H1 (cell line): Measurements from ENCODE around the gene THOP1. TPM values are rescaled to one million over a fixed set of nuclear protein-coding genes. Genes with fewer than 3 reads are reported as not detected.

Source experiments
- polyA plus RNA-seq, 7 experiments: library from polyadenylated mRNA; depleted of rRNA in 3 of 7; stranded (reverse) in 5 of 7; unstranded in 2 of 7; fragments of >200 nt in 5 of 7; fragments of 200-250 nt in 2 of 7; gene quantifications; 1 replicate in 5 of 7; 2 replicates in 1 of 7; 4 replicates in 1 of 7; pipeline versions ENCODE4 v1.2.1 to v1.2.3, GENCODE V29; 2011 to 2013; ENCODE audit warnings: missing spikeins in 2 of 7, mixed read lengths in 2 of 7
- total RNA-seq: library from RNA; stranded (reverse); fragmentation: NEBNext Ultra II Directional; extraction: Animal tissue kit (Norgen Biotek cat#: 25700); gene quantifications from 2 replicates; pipeline ENCODE4 v1.2.1, GENCODE V29; 2021
- TF ChIP-seq, protein P1 (sequence below): fragments of 300-600 bp; sonication (generic); IDR thresholded peaks from 2 replicates; pipeline ENCODE4 v1.7.1; 2012; ENCODE audit warnings: low read length, moderate library complexity, mild to moderate bottlenecking, inconsistent platforms; ENCODE audit not compliant: insufficient replicate concordance

Gene THOP1
- total and polyA plus RNA-seq, 2 of the 8 experiments (the other 6 are each of a cell fraction or from before 2014, with no cell fraction given): 136 to 159 TPM

- TF ChIP-seq, protein P1, sequence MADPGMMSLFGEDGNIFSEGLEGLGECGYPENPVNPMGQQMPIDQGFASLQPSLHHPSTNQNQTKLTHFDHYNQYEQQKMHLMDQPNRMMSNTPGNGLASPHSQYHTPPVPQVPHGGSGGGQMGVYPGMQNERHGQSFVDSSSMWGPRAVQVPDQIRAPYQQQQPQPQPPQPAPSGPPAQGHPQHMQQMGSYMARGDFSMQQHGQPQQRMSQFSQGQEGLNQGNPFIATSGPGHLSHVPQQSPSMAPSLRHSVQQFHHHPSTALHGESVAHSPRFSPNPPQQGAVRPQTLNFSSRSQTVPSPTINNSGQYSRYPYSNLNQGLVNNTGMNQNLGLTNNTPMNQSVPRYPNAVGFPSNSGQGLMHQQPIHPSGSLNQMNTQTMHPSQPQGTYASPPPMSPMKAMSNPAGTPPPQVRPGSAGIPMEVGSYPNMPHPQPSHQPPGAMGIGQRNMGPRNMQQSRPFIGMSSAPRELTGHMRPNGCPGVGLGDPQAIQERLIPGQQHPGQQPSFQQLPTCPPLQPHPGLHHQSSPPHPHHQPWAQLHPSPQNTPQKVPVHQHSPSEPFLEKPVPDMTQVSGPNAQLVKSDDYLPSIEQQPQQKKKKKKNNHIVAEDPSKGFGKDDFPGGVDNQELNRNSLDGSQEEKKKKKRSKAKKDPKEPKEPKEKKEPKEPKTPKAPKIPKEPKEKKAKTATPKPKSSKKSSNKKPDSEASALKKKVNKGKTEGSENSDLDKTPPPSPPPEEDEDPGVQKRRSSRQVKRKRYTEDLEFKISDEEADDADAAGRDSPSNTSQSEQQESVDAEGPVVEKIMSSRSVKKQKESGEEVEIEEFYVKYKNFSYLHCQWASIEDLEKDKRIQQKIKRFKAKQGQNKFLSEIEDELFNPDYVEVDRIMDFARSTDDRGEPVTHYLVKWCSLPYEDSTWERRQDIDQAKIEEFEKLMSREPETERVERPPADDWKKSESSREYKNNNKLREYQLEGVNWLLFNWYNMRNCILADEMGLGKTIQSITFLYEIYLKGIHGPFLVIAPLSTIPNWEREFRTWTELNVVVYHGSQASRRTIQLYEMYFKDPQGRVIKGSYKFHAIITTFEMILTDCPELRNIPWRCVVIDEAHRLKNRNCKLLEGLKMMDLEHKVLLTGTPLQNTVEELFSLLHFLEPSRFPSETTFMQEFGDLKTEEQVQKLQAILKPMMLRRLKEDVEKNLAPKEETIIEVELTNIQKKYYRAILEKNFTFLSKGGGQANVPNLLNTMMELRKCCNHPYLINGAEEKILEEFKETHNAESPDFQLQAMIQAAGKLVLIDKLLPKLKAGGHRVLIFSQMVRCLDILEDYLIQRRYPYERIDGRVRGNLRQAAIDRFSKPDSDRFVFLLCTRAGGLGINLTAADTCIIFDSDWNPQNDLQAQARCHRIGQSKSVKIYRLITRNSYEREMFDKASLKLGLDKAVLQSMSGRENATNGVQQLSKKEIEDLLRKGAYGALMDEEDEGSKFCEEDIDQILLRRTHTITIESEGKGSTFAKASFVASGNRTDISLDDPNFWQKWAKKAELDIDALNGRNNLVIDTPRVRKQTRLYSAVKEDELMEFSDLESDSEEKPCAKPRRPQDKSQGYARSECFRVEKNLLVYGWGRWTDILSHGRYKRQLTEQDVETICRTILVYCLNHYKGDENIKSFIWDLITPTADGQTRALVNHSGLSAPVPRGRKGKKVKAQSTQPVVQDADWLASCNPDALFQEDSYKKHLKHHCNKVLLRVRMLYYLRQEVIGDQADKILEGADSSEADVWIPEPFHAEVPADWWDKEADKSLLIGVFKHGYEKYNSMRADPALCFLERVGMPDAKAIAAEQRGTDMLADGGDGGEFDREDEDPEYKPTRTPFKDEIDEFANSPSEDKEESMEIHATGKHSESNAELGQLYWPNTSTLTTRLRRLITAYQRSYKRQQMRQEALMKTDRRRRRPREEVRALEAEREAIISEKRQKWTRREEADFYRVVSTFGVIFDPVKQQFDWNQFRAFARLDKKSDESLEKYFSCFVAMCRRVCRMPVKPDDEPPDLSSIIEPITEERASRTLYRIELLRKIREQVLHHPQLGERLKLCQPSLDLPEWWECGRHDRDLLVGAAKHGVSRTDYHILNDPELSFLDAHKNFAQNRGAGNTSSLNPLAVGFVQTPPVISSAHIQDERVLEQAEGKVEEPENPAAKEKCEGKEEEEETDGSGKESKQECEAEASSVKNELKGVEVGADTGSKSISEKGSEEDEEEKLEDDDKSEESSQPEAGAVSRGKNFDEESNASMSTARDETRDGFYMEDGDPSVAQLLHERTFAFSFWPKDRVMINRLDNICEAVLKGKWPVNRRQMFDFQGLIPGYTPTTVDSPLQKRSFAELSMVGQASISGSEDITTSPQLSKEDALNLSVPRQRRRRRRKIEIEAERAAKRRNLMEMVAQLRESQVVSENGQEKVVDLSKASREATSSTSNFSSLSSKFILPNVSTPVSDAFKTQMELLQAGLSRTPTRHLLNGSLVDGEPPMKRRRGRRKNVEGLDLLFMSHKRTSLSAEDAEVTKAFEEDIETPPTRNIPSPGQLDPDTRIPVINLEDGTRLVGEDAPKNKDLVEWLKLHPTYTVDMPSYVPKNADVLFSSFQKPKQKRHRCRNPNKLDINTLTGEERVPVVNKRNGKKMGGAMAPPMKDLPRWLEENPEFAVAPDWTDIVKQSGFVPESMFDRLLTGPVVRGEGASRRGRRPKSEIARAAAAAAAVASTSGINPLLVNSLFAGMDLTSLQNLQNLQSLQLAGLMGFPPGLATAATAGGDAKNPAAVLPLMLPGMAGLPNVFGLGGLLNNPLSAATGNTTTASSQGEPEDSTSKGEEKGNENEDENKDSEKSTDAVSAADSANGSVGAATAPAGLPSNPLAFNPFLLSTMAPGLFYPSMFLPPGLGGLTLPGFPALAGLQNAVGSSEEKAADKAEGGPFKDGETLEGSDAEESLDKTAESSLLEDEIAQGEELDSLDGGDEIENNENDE: no peak
These were observed 16.1 kb upstream of the THOP1 start (continued) for GRCh38 chr19:2769218-2769617.
